NCI-H1048 (cell line): Measurements from ENCODE around the gene INTS15.

Experiments
- DNase-seq: peaks from one replicate; lab custom pipeline; 2025; lab: John Stamatoyannopoulos, UW

The INTS15 gene

GRCh38 chr7:6642861-6643640, 53.2 kb downstream of the INTS15 start:
- no peak for DNase-seq

- DNase-seq = no peak
Measured at GRCh38 chr7:6643915-6644625, 54.2 kb downstream of the INTS15 start.

- DNase-seq = no peak
Measured at GRCh38 chr7:6644728-6645127, 54.9 kb downstream of the INTS15 start.

GRCh38 chr7:6646465-6646864, 56.6 kb downstream of the INTS15 start:
- no peak for DNase-seq

GRCh38 chr7:6647080-6647479, 57.3 kb downstream of the INTS15 start:
- DNase-seq = no peak

GRCh38 chr7:6647541-6647940, 57.7 kb downstream of the INTS15 start:
- no peak for DNase-seq

- no peak for DNase-seq
Measured at GRCh38 chr7:6648066-6648814, 58.4 kb downstream of the INTS15 start.

- DNase-seq = no peak
Measured at GRCh38 chr7:6648815-6649104, 58.9 kb downstream of the INTS15 start.

GRCh38 chr7:6649241-6649961, 59.6 kb downstream of the INTS15 start:
- no peak for DNase-seq

- no peak for DNase-seq
Measured at GRCh38 chr7:6650086-6650485, 60.3 kb downstream of the INTS15 start.

- no peak for DNase-seq
Measured at GRCh38 chr7:6650521-6651011, 60.7 kb downstream of the INTS15 start.

GRCh38 chr7:6651851-6652445, 62.1 kb downstream of the INTS15 start:
- no peak for DNase-seq

- DNase-seq = no peak
Measured at GRCh38 chr7:6652446-6653011, 62.7 kb downstream of the INTS15 start.

GRCh38 chr7:6653071-6654003, 63.5 kb downstream of the INTS15 start:
- no peak for DNase-seq

GRCh38 chr7:6654113-6654841, 64.5 kb downstream of the INTS15 start:
- DNase-seq = no peak

GRCh38 chr7:6654842-6655610, 65.2 kb downstream of the INTS15 start:
- DNase-seq = no peak

- DNase-seq = no peak
Measured at GRCh38 chr7:6655636-6656385, 66.0 kb downstream of the INTS15 start.

GRCh38 chr7:6656413-6656812, 66.6 kb downstream of the INTS15 start:
- DNase-seq = no peak
